ENCODE results near the gene SEC31A.
A peak's percentile ranks its signal among the peaks of the same experiment; 100 is the strongest.

DNA sequence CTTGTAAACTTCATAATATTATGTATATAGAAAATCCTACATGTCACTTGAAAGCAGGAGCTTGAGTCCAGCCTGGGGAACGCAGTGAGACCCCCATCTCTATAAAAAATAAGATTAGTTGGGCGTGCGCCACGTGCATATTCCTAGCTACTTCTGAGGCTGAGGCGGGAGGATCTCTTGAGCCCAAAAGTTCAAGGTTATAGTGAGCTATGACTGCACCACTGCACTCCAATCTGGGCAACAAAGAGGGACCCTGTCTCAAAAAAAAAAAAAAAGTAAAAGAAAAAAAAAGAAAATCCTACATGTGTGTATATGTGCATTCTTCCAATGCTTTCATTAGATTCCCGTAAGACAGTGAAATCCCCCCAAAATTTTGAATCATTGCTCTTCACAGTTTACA is 1.7 kb downstream of the SEC31A start:
- TF ChIP-seq ZNF449 (tag by site-specific recombination; IDR thresholded peaks at IDR 0.05): peak; percentile 31; the same call in 1 of the 2 replicates
- TF ChIP-seq ZNF544 (tag by site-specific recombination; IDR thresholded peaks at IDR 0.05): no peak
- TF ChIP-seq MEIS1 (CRISPR knock-in tag; IDR thresholded peaks at IDR 0.05; ENCODE audit: borderline replicate concordance): no peak
- TF ChIP-seq PRDM4 (tag by site-specific recombination; IDR thresholded peaks at IDR 0.05): no peak
- TF ChIP-seq ZNF184 (tag by site-specific recombination; IDR thresholded peaks at IDR 0.05): no peak
- no peak for TF ChIP-seq SP2 (tag by site-specific recombination; IDR thresholded peaks at IDR 0.05)
- TF ChIP-seq ZNF423 (tag by site-specific recombination; IDR thresholded peaks at IDR 0.05): no peak
